ENCODE data around the gene TRAF6. TPM values are rescaled to one million over a fixed set of nuclear protein-coding genes. Genes with fewer than 3 reads are reported as not detected.
"Not testable (repeated sequence)": the region's sequence is repeated elsewhere in the genome, so short reads cannot be mapped to it uniquely, and the experiment has no call there.

Gene TRAF6
- total and polyA plus RNA-seq, 4 donors: 9.4 to 14.3 (median 11.8) TPM

DNA sequence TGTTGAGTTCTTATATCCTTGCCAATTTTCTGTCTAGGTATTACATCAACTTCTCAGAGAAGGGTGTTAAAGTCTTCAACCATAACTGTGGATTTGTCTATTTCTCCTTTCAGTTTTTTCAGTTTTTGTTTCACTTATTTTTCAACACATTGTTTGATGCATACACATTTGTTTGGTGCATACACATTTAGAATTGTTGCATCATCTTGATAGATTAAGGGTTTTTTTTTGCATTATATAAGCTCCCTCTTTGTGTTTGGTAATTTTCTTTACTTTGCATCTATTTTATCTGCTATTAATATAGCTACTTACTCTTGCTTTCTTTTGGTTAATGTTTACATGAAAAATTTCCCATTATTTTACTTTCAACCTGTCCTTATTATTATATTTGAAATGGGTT, 20.8 kb upstream of the TRAF6 start:
- H3K9me3 ChIP-seq (ENCODE audit: control insufficient read depth, insufficient read depth, low read length): no peaks in the 10 kb centered on the region
- no peaks in the 10 kb centered on the region for H3K36me3 ChIP-seq (ENCODE audit: control insufficient read depth, insufficient read depth, low read length)
- no peak overlapping the region for H3K4me3 ChIP-seq (ENCODE audit: low read depth, low read length)
- H3K4me1 ChIP-seq (ENCODE audit: control insufficient read depth, insufficient read depth, low read length): no peaks in the 10 kb centered on the region
- DNase-seq (ENCODE audit: low read depth in 4 of 6, low spot score in 6 of 6): no peak
- H3K27ac ChIP-seq (ENCODE audit: low read depth, low read length): no peak overlapping the region
- no peaks in the 10 kb centered on the region for H3K27me3 ChIP-seq (ENCODE audit: control insufficient read depth, insufficient read depth, low read length)

- Histone ChIP-seq H3K9me3 (ENCODE audit: control insufficient read depth, insufficient read depth, low read length) (no peaks in the 10 kb centered on the region), H3K4me1 (ENCODE audit: control insufficient read depth, insufficient read depth, low read length) (peaks cover 2% of the 10 kb centered on the region), H3K27me3 (ENCODE audit: control insufficient read depth, insufficient read depth, low read length) (no peaks in the 10 kb centered on the region), H3K27ac (ENCODE audit: low read depth, low read length) (no peak overlapping the region), H3K4me3 (ENCODE audit: low read depth, low read length) (no peak overlapping the region), H3K36me3 (ENCODE audit: control insufficient read depth, insufficient read depth, low read length) (no peaks in the 10 kb centered on the region)
- DNase-seq (ENCODE audit: low read depth in 4 of 6, low spot score in 6 of 6): no peak
- 75% methylated on average over 2 of the region's 2 CpGs for WGBS (ENCODE audit: insufficient coverage)
Observed at GRCh38 chr11:36513965-36514364, 3.9 kb upstream of the TRAF6 start.

DNA sequence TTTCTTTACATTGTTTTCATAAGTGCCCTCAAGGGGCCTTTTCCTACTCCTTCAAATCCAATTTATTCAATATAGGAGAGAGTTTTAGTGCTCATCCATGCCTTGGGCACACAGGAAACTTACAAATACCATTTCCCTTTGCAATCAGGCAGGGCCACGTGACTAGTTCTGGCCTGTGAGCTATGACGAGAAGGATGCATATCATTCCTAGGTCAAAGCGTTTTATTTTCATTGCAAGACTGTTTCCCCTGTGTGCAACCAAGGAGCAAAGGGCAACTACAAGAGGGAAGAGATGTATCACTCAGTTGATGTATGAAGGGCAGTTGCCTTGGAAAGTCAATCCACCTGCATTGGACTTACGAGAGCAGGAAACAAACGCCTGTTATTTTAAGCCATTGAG, 1.9 kb upstream of the TRAF6 start:
- no peak overlapping the region for H3K4me3 ChIP-seq (ENCODE audit: low read depth, low read length)
- H3K36me3 ChIP-seq (ENCODE audit: control insufficient read depth, insufficient read depth, low read length): no peaks in the 10 kb centered on the region
- WGBS (ENCODE audit: insufficient coverage): 33% methylated on average over 2 of the region's 5 CpGs
- H3K9me3 ChIP-seq (ENCODE audit: control insufficient read depth, insufficient read depth, low read length): no peaks in the 10 kb centered on the region
- no peaks in the 10 kb centered on the region for H3K27me3 ChIP-seq (ENCODE audit: control insufficient read depth, insufficient read depth, low read length)
- no peak overlapping the region for H3K27ac ChIP-seq (ENCODE audit: low read depth, low read length)
- peak in 1 of 6 donors; percentile 31 for DNase-seq (ENCODE audit: low read depth in 4 of 6, low spot score in 6 of 6)
- H3K4me1 ChIP-seq (ENCODE audit: control insufficient read depth, insufficient read depth, low read length): peaks cover 2% of the 10 kb centered on the region

GRCh38 chr11:36511062-36511461, 990 bp upstream of the TRAF6 start:
- H3K27ac ChIP-seq (ENCODE audit: low read depth, low read length); H3K9me3 ChIP-seq (ENCODE audit: control insufficient read depth, insufficient read depth, low read length); H3K36me3 ChIP-seq (ENCODE audit: control insufficient read depth, insufficient read depth, low read length); H3K4me3 ChIP-seq (ENCODE audit: low read depth, low read length); DNase-seq (ENCODE audit: low read depth in 4 of 6, low spot score in 6 of 6); H3K4me1 ChIP-seq (ENCODE audit: control insufficient read depth, insufficient read depth, low read length); H3K27me3 ChIP-seq (ENCODE audit: control insufficient read depth, insufficient read depth, low read length): not testable (repeated sequence)
- 86% methylated on average over 1 of the region's 2 CpGs for WGBS (ENCODE audit: insufficient coverage)

DNA sequence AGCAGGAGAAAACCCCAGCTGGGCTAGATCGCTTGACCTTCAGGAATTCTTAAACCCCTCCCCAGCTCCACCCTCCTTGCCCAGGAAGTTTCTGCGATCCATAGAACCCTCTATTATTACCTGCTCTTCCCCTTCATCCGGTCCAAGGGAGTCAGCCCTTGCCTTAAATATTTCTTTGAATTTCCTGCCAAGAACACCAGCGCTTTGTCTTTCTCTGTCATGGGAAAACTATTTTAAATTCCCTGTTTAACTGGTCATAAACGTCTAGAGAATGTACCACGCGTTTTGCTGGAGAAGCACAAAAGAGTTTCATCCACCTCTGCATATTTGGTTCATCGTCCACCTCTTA, 496 bp upstream of the TRAF6 start:
- H3K4me1 ChIP-seq (ENCODE audit: control insufficient read depth, insufficient read depth, low read length): peaks cover 2% of the 10 kb centered on the region
- H3K27me3 ChIP-seq (ENCODE audit: control insufficient read depth, insufficient read depth, low read length): no peaks in the 10 kb centered on the region
- 21% methylated on average over 4 of the region's 8 CpGs for WGBS (ENCODE audit: insufficient coverage)
- H3K9me3 ChIP-seq (ENCODE audit: control insufficient read depth, insufficient read depth, low read length): no peaks in the 10 kb centered on the region
- no peak for DNase-seq (ENCODE audit: low read depth in 4 of 6, low spot score in 6 of 6)
- H3K4me3 ChIP-seq (ENCODE audit: low read depth, low read length): peak overlapping the region; percentile 88
- H3K27ac ChIP-seq (ENCODE audit: low read depth, low read length): peak overlapping the region; percentile 47
- H3K36me3 ChIP-seq (ENCODE audit: control insufficient read depth, insufficient read depth, low read length): no peaks in the 10 kb centered on the region

DNA sequence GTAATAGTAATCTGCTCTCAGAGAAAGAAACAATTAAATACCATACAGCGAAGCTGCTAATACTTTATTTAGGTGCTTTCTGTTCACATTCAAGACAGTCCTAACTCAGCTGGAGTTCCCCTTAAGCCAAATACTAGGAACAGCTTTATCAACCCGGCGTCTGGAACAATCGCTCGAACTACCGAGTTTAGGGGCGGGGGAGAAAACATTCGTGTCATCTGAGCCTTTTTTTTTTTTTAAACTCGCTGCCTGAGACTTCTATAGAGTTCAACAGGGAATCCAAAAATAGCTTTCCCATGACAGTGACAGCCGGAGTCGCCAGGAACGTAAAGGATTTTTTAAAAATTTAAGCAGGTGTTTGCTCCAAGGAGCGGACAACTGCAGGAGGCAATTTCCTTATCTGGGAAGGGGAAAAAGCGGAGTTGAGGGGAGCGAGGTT, 852 bp downstream of the TRAF6 start:
- Histone ChIP-seq H3K9me3 (ENCODE audit: control insufficient read depth, insufficient read depth, low read length) (no peaks in the 10 kb centered on the region), H3K4me3 (ENCODE audit: low read depth, low read length) (peak overlapping the region; percentile 88), H3K4me1 (ENCODE audit: control insufficient read depth, insufficient read depth, low read length) (peaks cover 2% of the 10 kb centered on the region), H3K36me3 (ENCODE audit: control insufficient read depth, insufficient read depth, low read length) (no peaks in the 10 kb centered on the region), H3K27me3 (ENCODE audit: control insufficient read depth, insufficient read depth, low read length) (no peaks in the 10 kb centered on the region), H3K27ac (ENCODE audit: low read depth, low read length) (peak overlapping the region; percentile 88)
- DNase-seq (ENCODE audit: low read depth in 4 of 6, low spot score in 6 of 6): peak in 3 of 6 donors; percentile 31 to 68 (median 54)
- WGBS (ENCODE audit: insufficient coverage): 2% methylated on average over 6 of the region's 15 CpGs

GRCh38 chr11:36508743-36509142, 1.3 kb downstream of the TRAF6 start:
- peak overlapping the region; percentile 88 for H3K4me3 ChIP-seq (ENCODE audit: low read depth, low read length)
- H3K27me3 ChIP-seq (ENCODE audit: control insufficient read depth, insufficient read depth, low read length): no peaks in the 10 kb centered on the region
- peaks cover 2% of the 10 kb centered on the region for H3K4me1 ChIP-seq (ENCODE audit: control insufficient read depth, insufficient read depth, low read length)
- no peaks in the 10 kb centered on the region for H3K36me3 ChIP-seq (ENCODE audit: control insufficient read depth, insufficient read depth, low read length)
- no peaks in the 10 kb centered on the region for H3K9me3 ChIP-seq (ENCODE audit: control insufficient read depth, insufficient read depth, low read length)
- peak in 2 of 6 donors; percentile 3 to 13 for DNase-seq (ENCODE audit: low read depth in 4 of 6, low spot score in 6 of 6)
- no CpG with 5 or more reads among the region's 3 CpGs for WGBS (ENCODE audit: insufficient coverage)
- H3K27ac ChIP-seq (ENCODE audit: low read depth, low read length): peak overlapping the region; percentile 67

- Histone ChIP-seq H3K27me3 (ENCODE audit: control insufficient read depth, insufficient read depth, low read length) (no peaks in the 10 kb centered on the region), H3K36me3 (ENCODE audit: control insufficient read depth, insufficient read depth, low read length) (no peaks in the 10 kb centered on the region), H3K27ac (ENCODE audit: low read depth, low read length) (no peak overlapping the region), H3K9me3 (ENCODE audit: control insufficient read depth, insufficient read depth, low read length) (no peaks in the 10 kb centered on the region), H3K4me1 (ENCODE audit: control insufficient read depth, insufficient read depth, low read length) (peaks cover 2% of the 10 kb centered on the region), H3K4me3 (ENCODE audit: low read depth, low read length) (no peak overlapping the region)
- WGBS (ENCODE audit: insufficient coverage): no CpG with 5 or more reads among the region's 7 CpGs
- no peak for DNase-seq (ENCODE audit: low read depth in 4 of 6, low spot score in 6 of 6)
Observed at GRCh38 chr11:36507824-36508489, 2.1 kb downstream of the TRAF6 start.

DNA sequence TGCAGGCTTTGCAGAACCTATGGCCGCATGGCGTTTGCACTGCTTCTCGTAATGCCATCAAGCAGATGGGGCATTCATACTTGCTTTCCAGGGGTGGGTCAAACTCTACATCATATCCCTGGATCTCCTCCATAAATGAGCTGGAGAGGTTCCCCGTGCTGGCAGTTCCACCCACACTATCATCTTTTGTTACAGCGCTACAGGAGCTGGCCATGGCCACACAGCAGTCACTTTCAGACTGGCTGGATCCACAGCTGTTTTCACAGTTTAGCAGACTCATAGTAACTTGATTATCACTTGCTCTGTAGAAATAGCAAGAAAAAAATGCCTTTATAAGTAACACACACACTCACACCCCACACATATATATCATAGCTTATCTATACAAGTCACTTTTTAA, 8.8 kb downstream of the TRAF6 start:
- Histone ChIP-seq H3K27ac (ENCODE audit: low read depth, low read length) (no peak overlapping the region), H3K27me3 (ENCODE audit: control insufficient read depth, insufficient read depth, low read length) (no peaks in the 10 kb centered on the region), H3K9me3 (ENCODE audit: control insufficient read depth, insufficient read depth, low read length) (no peaks in the 10 kb centered on the region), H3K4me3 (ENCODE audit: low read depth, low read length) (no peak overlapping the region), H3K4me1 (ENCODE audit: control insufficient read depth, insufficient read depth, low read length) (no peaks in the 10 kb centered on the region), H3K36me3 (ENCODE audit: control insufficient read depth, insufficient read depth, low read length) (peaks cover 9% of the 10 kb centered on the region)
- DNase-seq (ENCODE audit: low read depth in 4 of 6, low spot score in 6 of 6): peak in 1 of 6 donors; percentile 15
- WGBS (ENCODE audit: insufficient coverage): 62% methylated on average over 5 of the region's 5 CpGs

DNA sequence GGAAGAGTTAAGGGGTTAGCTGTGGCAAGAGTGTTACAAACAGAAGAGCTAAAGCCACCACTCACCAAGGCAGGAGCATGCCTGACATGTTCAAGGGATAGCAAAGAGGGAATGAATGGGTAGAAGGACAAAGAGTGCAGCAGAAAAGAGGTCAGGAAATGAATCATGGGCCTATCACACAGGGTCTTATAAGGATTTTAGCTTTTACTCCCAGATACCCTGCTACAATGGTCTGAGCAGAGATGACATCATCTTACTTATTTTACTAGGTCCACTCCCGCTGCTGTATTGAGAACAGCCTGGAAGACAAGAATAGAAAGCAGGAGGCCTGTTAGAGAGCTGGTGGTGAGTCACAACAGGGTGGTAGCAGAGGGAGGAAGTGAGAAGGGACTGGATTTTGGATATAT, 9.8 kb downstream of the TRAF6 start:
- DNase-seq (ENCODE audit: low read depth in 4 of 6, low spot score in 6 of 6): no peak
- Histone ChIP-seq H3K9me3 (ENCODE audit: control insufficient read depth, insufficient read depth, low read length) (no peaks in the 10 kb centered on the region), H3K27me3 (ENCODE audit: control insufficient read depth, insufficient read depth, low read length) (no peaks in the 10 kb centered on the region), H3K27ac (ENCODE audit: low read depth, low read length) (no peak overlapping the region), H3K36me3 (ENCODE audit: control insufficient read depth, insufficient read depth, low read length) (peaks cover 13% of the 10 kb centered on the region), H3K4me1 (ENCODE audit: control insufficient read depth, insufficient read depth, low read length) (no peaks in the 10 kb centered on the region), H3K4me3 (ENCODE audit: low read depth, low read length) (no peak overlapping the region)
- WGBS (ENCODE audit: insufficient coverage): no CpG with 5 or more reads among the region's 1 CpG
